Measurements from ENCODE around the gene CLEC1A.

CLEC1A gene

DNA sequence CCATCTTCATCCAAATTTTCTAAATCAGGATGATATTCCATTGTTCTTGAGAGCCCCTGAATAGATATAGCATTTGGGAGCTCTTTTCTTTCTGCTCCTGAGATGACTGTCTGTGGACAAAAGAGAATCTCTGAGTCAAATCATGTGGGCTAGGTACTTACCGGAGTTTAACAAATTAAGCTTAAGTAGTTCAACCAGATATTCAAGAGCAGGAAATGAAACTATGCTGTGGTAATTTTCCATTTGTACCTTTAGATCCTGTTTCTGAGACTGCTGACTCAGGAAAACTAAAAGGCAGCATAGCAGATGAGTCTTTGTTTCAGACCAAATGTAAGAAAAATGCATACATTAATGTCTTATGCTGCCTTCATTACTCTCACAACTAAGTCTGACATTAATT, 31.3 kb upstream of the CLEC1A start, which contains the start of gene CLEC7A:
TSS of gene CLEC7A (minus strand) at position 158 of the 400 bp plus-strand sequence. CDS start at position 41, 117 bp downstream.
- Histone ChIP-seq H2BK15ac (ENCODE audit: low read length) (no peak within 1 kb of the TSS), H3K79me1 (ENCODE audit: low read depth, low read length) (no peaks in the 10 kb centered on the region), H4K91ac (ENCODE audit: low read depth, low read length, poor library complexity) (no peak within 1 kb of the TSS), H3K9me3 (replicated peaks in 1 of 2; ENCODE audit: control insufficient read depth in 2 of 2, insufficient read depth in 1 of 2, low read depth in 1 of 2, low read length in 2 of 2) (no peaks in the 10 kb centered on the region), H2AFZ (ENCODE audit: low read length) (no peak within 1 kb of the TSS), H3K27me3 (ENCODE audit: control insufficient read depth in 3 of 3, insufficient read depth in 3 of 3, low read depth in 1 of 3, low read length in 3 of 3) (no peaks in the 10 kb centered on the region), H2BK120ac (ENCODE audit: low read depth, low read length) (no peak within 1 kb of the TSS), H2BK12ac (ENCODE audit: low read length) (no peak within 1 kb of the TSS), H3K14ac (ENCODE audit: low read length) (no peak within 1 kb of the TSS), H3K36me3 (replicated peaks in 1 of 2; ENCODE audit: control insufficient read depth in 2 of 2, insufficient read depth in 2 of 2, low read length in 2 of 2) (no peaks in the 10 kb centered on the region), H3K4ac (ENCODE audit: low read length) (no peak within 1 kb of the TSS), H2BK5ac (ENCODE audit: low read length) (no peak within 1 kb of the TSS), H3K4me2 (ENCODE audit: insufficient read depth, low read length, poor library complexity, severe bottlenecking) (no peak within 1 kb of the TSS), H2AK5ac (ENCODE audit: low read depth, low read length) (no peak within 1 kb of the TSS), H3K4me3 (ENCODE audit: low read length in 2 of 2) (no peak within 1 kb of the TSS), H4K8ac (ENCODE audit: low read depth, low read length) (no peak within 1 kb of the TSS), H3K9ac (ENCODE audit: low read depth, low read length, poor library complexity) (no peak within 1 kb of the TSS), H3K18ac (ENCODE audit: low read length) (no peak within 1 kb of the TSS), H3K23ac (ENCODE audit: low read depth, low read length, poor library complexity) (no peak within 1 kb of the TSS), H3K27ac (replicated peaks; ENCODE audit: low read length) (no peak within 1 kb of the TSS), H3K4me1 (ENCODE audit: control insufficient read depth in 2 of 2, insufficient read depth in 1 of 2, low read depth in 1 of 2, low read length in 2 of 2) (no peaks in the 10 kb centered on the region)
- no CpG with 5 or more reads among the region's 1 CpG for WGBS, 2 donors (ENCODE audit: extremely low coverage in 2 of 2, insufficient read length in 2 of 2, insufficient replicate concordance in 1 of 2)
- no peak for DNase-seq (ENCODE audit: low spot score)

DNA sequence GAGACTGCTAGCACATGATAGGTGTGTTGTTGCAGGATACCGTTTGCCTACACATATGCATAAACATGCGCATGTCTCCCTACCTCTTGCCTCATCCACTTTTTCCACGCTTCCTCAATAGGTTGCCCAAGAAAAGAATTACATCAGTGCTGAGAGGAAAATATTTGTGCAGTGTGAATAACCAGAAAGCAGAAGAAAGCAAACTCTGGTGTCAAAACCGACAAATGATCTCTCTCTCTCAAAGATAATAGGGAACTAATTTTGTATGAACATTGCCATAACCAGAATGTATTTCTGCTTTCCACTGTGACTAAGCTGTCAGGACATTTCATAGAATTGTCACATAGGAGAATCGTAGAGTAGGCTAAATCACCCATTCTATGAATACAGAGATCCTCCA, 29.9 kb upstream of the CLEC1A start:
- Histone ChIP-seq H4K8ac (ENCODE audit: low read depth, low read length) (no peak overlapping the region), H2AK5ac (ENCODE audit: low read depth, low read length) (no peak overlapping the region), H3K36me3 (replicated peaks in 1 of 2; ENCODE audit: control insufficient read depth in 2 of 2, insufficient read depth in 2 of 2, low read length in 2 of 2) (no peaks in the 10 kb centered on the region), H3K27ac (replicated peaks; ENCODE audit: low read length) (no peak overlapping the region), H3K4me1 (ENCODE audit: control insufficient read depth in 2 of 2, insufficient read depth in 1 of 2, low read depth in 1 of 2, low read length in 2 of 2) (no peaks in the 10 kb centered on the region), H3K27me3 (ENCODE audit: control insufficient read depth in 3 of 3, insufficient read depth in 3 of 3, low read depth in 1 of 3, low read length in 3 of 3) (no peaks in the 10 kb centered on the region), H3K23ac (ENCODE audit: low read depth, low read length, poor library complexity) (no peak overlapping the region), H3K9me3 (replicated peaks in 1 of 2; ENCODE audit: control insufficient read depth in 2 of 2, insufficient read depth in 1 of 2, low read depth in 1 of 2, low read length in 2 of 2) (no peaks in the 10 kb centered on the region), H3K18ac (ENCODE audit: low read length) (no peak overlapping the region), H3K79me1 (ENCODE audit: low read depth, low read length) (no peaks in the 10 kb centered on the region), H3K14ac (ENCODE audit: low read length) (no peak overlapping the region), H3K9ac (ENCODE audit: low read depth, low read length, poor library complexity) (no peak overlapping the region), H2BK5ac (ENCODE audit: low read length) (no peak overlapping the region), H2BK120ac (ENCODE audit: low read depth, low read length) (no peak overlapping the region), H3K4ac (ENCODE audit: low read length) (no peak overlapping the region), H3K4me3 (ENCODE audit: low read length in 2 of 2) (no peak overlapping the region), H2AFZ (ENCODE audit: low read length) (no peak overlapping the region), H3K4me2 (ENCODE audit: insufficient read depth, low read length, poor library complexity, severe bottlenecking) (no peak overlapping the region), H4K91ac (ENCODE audit: low read depth, low read length, poor library complexity) (no peak overlapping the region), H2BK12ac (ENCODE audit: low read length) (no peak overlapping the region), H2BK15ac (ENCODE audit: low read length) (no peak overlapping the region)
- WGBS, 2 donors (ENCODE audit: extremely low coverage in 2 of 2, insufficient read length in 2 of 2, insufficient replicate concordance in 1 of 2): no CpG with 5 or more reads among the region's 5 CpGs
- DNase-seq (ENCODE audit: low spot score): no peak

DNA sequence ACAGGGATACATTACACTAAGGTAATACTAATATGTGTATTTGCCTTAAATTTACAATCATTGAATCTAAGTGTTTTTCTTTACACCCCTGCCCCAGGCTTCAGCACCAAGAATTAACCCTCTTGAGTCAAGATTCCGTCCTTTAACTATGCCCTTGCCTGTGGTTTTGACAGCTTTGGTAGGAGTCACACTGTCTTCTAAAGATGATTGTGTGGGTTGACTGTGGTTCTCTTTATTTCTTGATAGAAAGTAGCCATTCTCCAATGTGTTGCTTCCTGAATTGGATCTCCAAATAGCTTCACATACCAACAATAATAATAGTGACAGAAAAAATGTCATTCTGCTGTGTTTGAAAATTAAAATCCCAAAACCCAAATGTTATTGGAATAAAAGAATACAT, 27.6 kb upstream of the CLEC1A start:
- Histone ChIP-seq H2BK120ac (ENCODE audit: low read depth, low read length) (no peak overlapping the region), H3K79me1 (ENCODE audit: low read depth, low read length) (no peaks in the 10 kb centered on the region), H4K91ac (ENCODE audit: low read depth, low read length, poor library complexity) (no peak overlapping the region), H3K23ac (ENCODE audit: low read depth, low read length, poor library complexity) (no peak overlapping the region), H3K18ac (ENCODE audit: low read length) (no peak overlapping the region), H2BK12ac (ENCODE audit: low read length) (no peak overlapping the region), H2BK15ac (ENCODE audit: low read length) (no peak overlapping the region), H2BK5ac (ENCODE audit: low read length) (no peak overlapping the region), H3K4me3 (ENCODE audit: low read length in 2 of 2) (no peak overlapping the region), H2AFZ (ENCODE audit: low read length) (no peak overlapping the region), H3K4ac (ENCODE audit: low read length) (no peak overlapping the region), H3K9ac (ENCODE audit: low read depth, low read length, poor library complexity) (no peak overlapping the region), H3K36me3 (replicated peaks in 1 of 2; ENCODE audit: control insufficient read depth in 2 of 2, insufficient read depth in 2 of 2, low read length in 2 of 2) (no peaks in the 10 kb centered on the region), H3K27me3 (ENCODE audit: control insufficient read depth in 3 of 3, insufficient read depth in 3 of 3, low read depth in 1 of 3, low read length in 3 of 3) (no peaks in the 10 kb centered on the region), H3K14ac (ENCODE audit: low read length) (no peak overlapping the region), H3K27ac (replicated peaks; ENCODE audit: low read length) (no peak overlapping the region), H4K8ac (ENCODE audit: low read depth, low read length) (no peak overlapping the region), H3K9me3 (replicated peaks in 1 of 2; ENCODE audit: control insufficient read depth in 2 of 2, insufficient read depth in 1 of 2, low read depth in 1 of 2, low read length in 2 of 2) (no peaks in the 10 kb centered on the region), H3K4me2 (ENCODE audit: insufficient read depth, low read length, poor library complexity, severe bottlenecking) (no peak overlapping the region), H3K4me1 (ENCODE audit: control insufficient read depth in 2 of 2, insufficient read depth in 1 of 2, low read depth in 1 of 2, low read length in 2 of 2) (no peaks in the 10 kb centered on the region), H2AK5ac (ENCODE audit: low read depth, low read length) (no peak overlapping the region)
- no CpG with 5 or more reads among the region's 1 CpG for WGBS, 2 donors (ENCODE audit: extremely low coverage in 2 of 2, insufficient read length in 2 of 2, insufficient replicate concordance in 1 of 2)
- no peak for DNase-seq (ENCODE audit: low spot score)

DNA sequence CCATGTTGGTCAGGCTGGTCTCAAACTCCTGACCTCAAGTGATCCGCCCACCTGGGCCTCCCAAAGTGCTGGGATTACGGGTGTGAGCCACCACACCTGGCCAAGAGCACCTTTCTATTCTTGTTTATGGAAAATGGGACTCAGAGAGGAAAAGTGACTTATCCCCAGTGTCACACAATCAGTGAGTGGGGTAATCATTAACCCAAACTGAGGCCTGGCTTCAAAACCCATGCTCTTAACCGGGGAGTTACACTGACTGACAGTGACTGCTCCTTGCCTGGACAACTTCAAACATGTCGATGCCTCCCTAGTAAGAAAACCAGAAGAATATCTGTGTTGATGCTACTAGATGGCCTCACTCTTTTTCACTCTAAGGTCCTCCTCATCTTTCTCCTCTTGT, 23.9 kb upstream of the CLEC1A start:
- Histone ChIP-seq H3K4me2 (ENCODE audit: insufficient read depth, low read length, poor library complexity, severe bottlenecking) (no peak overlapping the region), H3K4ac (ENCODE audit: low read length) (no peak overlapping the region), H2BK12ac (ENCODE audit: low read length) (no peak overlapping the region), H2BK5ac (ENCODE audit: low read length) (no peak overlapping the region), H3K4me3 (ENCODE audit: low read length in 2 of 2) (no peak overlapping the region), H3K9ac (ENCODE audit: low read depth, low read length, poor library complexity) (no peak overlapping the region), H2BK120ac (ENCODE audit: low read depth, low read length) (no peak overlapping the region), H3K27me3 (ENCODE audit: control insufficient read depth in 3 of 3, insufficient read depth in 3 of 3, low read depth in 1 of 3, low read length in 3 of 3) (no peaks in the 10 kb centered on the region), H3K79me1 (ENCODE audit: low read depth, low read length) (no peaks in the 10 kb centered on the region), H3K9me3 (replicated peaks in 1 of 2; ENCODE audit: control insufficient read depth in 2 of 2, insufficient read depth in 1 of 2, low read depth in 1 of 2, low read length in 2 of 2) (no peaks in the 10 kb centered on the region), H3K18ac (ENCODE audit: low read length) (no peak overlapping the region), H3K14ac (ENCODE audit: low read length) (no peak overlapping the region), H4K91ac (ENCODE audit: low read depth, low read length, poor library complexity) (no peak overlapping the region), H3K4me1 (ENCODE audit: control insufficient read depth in 2 of 2, insufficient read depth in 1 of 2, low read depth in 1 of 2, low read length in 2 of 2) (no peaks in the 10 kb centered on the region), H3K27ac (replicated peaks; ENCODE audit: low read length) (no peak overlapping the region), H4K8ac (ENCODE audit: low read depth, low read length) (no peak overlapping the region), H2BK15ac (ENCODE audit: low read length) (no peak overlapping the region), H2AK5ac (ENCODE audit: low read depth, low read length) (no peak overlapping the region), H2AFZ (ENCODE audit: low read length) (no peak overlapping the region), H3K36me3 (replicated peaks in 1 of 2; ENCODE audit: control insufficient read depth in 2 of 2, insufficient read depth in 2 of 2, low read length in 2 of 2) (no peaks in the 10 kb centered on the region), H3K23ac (ENCODE audit: low read depth, low read length, poor library complexity) (no peak overlapping the region)
- no peak for DNase-seq (ENCODE audit: low spot score)
- no CpG with 5 or more reads among the region's 4 CpGs for WGBS, 2 donors (ENCODE audit: extremely low coverage in 2 of 2, insufficient read length in 2 of 2, insufficient replicate concordance in 1 of 2)
